ENCODE measurements around the gene TAB3. TPM values are rescaled to one million over a fixed set of nuclear protein-coding genes. Genes with fewer than 3 reads are reported as not detected.

TAB3 gene
- total RNA-seq, 4 donors from 2014 or later = 25.5 to 32.8 (median 28.8) TPM

- no peak for TF ChIP-seq CTCF (IDR thresholded peaks at IDR 0.05; ENCODE audit: low read depth)
Measured at GRCh38 chrX:30794497-30794896, 94.6 kb downstream of the TAB3 start.

GRCh38 chrX:30793767-30794103 is 95.3 kb downstream of the TAB3 start:
- no peak for TF ChIP-seq CTCF (IDR thresholded peaks at IDR 0.05; ENCODE audit: low read depth)

- no peak for TF ChIP-seq CTCF (IDR thresholded peaks at IDR 0.05; ENCODE audit: low read depth)
Measured at GRCh38 chrX:30793075-30793766, 95.8 kb downstream of the TAB3 start.

- TF ChIP-seq CTCF (IDR thresholded peaks at IDR 0.05; ENCODE audit: low read depth) = no peak
Measured at GRCh38 chrX:30791296-30792278, 97.5 kb downstream of the TAB3 start.

- TF ChIP-seq CTCF (IDR thresholded peaks at IDR 0.05; ENCODE audit: low read depth) = no peak
Measured at GRCh38 chrX:30787012-30787411, 102.0 kb downstream of the TAB3 start.

- no peak for TF ChIP-seq CTCF (IDR thresholded peaks at IDR 0.05; ENCODE audit: low read depth)
Measured at GRCh38 chrX:30786374-30786773, 102.7 kb downstream of the TAB3 start.

GRCh38 chrX:30781711-30782444 is 107.2 kb downstream of the TAB3 start:
- TF ChIP-seq CTCF (IDR thresholded peaks at IDR 0.05; ENCODE audit: low read depth) = no peak
